HL-60 (cell line): ENCODE data around the gene CTSD.
A peak's percentile ranks its signal among the peaks of the same experiment; 100 is the strongest.
"Not testable (repeated sequence)": the region's sequence is repeated elsewhere in the genome, so short reads cannot be mapped to it uniquely, and the experiment has no call there.

Source experiments
- DNase-seq, 2 experiments: peaks; one replicate each; pipeline ENCODE4 v3.0.0-alpha.2; 2010 to 2020; ENCODE audit warnings: low read depth in 1 of 2, low spot score in 1 of 2
- H3K27ac ChIP-seq: fragments of 250-450 bp; sonication (Bioruptor Pico); replicated peaks from 2 replicates; pipeline ENCODE4 v1.5.1; 2020; ENCODE audit warnings: mild to moderate bottlenecking, moderate library complexity
- H3K27me3 ChIP-seq: fragments of 250-450 bp; sonication (Bioruptor Pico); 2 replicates; pipeline ENCODE4 v1.5.1; 2021; ENCODE audit warnings: mild to moderate bottlenecking, moderate library complexity; ENCODE audit not compliant: insufficient read depth, poor library complexity, severe bottlenecking
- H3K4me3 ChIP-seq: replicated peaks from 2 replicates; pipeline ENCODE4 v1.5.1; 2011; ENCODE audit warnings: mild to moderate bottlenecking, control low read depth, low read length; ENCODE audit not compliant: insufficient read depth
- GABPA ChIP-seq: IDR thresholded peaks from 2 replicates; pipeline ENCODE4 v1.6.1; 2012; ENCODE audit warnings: low read depth
- POLR2AphosphoS5 ChIP-seq: IDR thresholded peaks from 2 replicates; pipeline ENCODE4 v1.6.1; 2012; ENCODE audit warnings: low read depth
- SPI1 ChIP-seq: IDR thresholded peaks from 2 replicates; pipeline ENCODE4 v1.6.1; 2012; ENCODE audit warnings: low read depth, mild to moderate bottlenecking, borderline replicate concordance
- TF ChIP-seq, protein P1 (sequence below): IDR thresholded peaks from 2 replicates; pipeline ENCODE4 v1.6.1; 2012; ENCODE audit warnings: low read depth; ENCODE audit not compliant: insufficient replicate concordance
- TF ChIP-seq, protein P2 (sequence below): IDR thresholded peaks from one replicate; pipeline ENCODE4 v1.5.1; 2011; ENCODE audit warnings: low read length, control low read depth, inconsistent platforms; ENCODE audit not compliant: insufficient read depth

Gene CTSD

DNA sequence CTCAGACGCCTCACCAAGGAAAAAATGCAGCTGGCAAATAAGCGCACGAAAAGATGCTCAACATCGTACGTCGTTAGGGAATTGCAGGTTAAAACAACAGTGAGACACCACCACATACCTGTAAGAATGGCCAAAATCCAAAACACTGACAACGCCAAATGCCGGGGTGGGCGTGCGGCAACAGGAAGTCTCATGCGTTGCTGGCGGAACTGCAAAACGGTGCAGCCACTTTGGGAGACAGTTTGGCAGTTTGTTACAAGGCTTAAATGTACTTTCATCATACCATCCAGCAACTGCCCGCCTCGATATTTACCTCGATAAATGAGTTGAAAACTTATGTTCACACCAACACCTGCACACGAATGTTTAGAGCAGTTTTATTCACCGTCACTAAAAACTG is 7.5 kb upstream of the CTSD start:
- 0 out of 2 replicates have a peak overlapping the region, but pooled peaks have one; percentile 2 for H3K4me3 ChIP-seq
- TF ChIP-seq, protein P1, sequence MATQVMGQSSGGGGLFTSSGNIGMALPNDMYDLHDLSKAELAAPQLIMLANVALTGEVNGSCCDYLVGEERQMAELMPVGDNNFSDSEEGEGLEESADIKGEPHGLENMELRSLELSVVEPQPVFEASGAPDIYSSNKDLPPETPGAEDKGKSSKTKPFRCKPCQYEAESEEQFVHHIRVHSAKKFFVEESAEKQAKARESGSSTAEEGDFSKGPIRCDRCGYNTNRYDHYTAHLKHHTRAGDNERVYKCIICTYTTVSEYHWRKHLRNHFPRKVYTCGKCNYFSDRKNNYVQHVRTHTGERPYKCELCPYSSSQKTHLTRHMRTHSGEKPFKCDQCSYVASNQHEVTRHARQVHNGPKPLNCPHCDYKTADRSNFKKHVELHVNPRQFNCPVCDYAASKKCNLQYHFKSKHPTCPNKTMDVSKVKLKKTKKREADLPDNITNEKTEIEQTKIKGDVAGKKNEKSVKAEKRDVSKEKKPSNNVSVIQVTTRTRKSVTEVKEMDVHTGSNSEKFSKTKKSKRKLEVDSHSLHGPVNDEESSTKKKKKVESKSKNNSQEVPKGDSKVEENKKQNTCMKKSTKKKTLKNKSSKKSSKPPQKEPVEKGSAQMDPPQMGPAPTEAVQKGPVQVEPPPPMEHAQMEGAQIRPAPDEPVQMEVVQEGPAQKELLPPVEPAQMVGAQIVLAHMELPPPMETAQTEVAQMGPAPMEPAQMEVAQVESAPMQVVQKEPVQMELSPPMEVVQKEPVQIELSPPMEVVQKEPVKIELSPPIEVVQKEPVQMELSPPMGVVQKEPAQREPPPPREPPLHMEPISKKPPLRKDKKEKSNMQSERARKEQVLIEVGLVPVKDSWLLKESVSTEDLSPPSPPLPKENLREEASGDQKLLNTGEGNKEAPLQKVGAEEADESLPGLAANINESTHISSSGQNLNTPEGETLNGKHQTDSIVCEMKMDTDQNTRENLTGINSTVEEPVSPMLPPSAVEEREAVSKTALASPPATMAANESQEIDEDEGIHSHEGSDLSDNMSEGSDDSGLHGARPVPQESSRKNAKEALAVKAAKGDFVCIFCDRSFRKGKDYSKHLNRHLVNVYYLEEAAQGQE = no peak
- peak; percentile 33; the same call in 1 of the 2 replicates for TF ChIP-seq SPI1
- TF ChIP-seq GABPA = peak; percentile 52
- TF ChIP-seq POLR2AphosphoS5 = no peak; the same call in 1 of the 2 replicates
- TF ChIP-seq, protein P2, sequence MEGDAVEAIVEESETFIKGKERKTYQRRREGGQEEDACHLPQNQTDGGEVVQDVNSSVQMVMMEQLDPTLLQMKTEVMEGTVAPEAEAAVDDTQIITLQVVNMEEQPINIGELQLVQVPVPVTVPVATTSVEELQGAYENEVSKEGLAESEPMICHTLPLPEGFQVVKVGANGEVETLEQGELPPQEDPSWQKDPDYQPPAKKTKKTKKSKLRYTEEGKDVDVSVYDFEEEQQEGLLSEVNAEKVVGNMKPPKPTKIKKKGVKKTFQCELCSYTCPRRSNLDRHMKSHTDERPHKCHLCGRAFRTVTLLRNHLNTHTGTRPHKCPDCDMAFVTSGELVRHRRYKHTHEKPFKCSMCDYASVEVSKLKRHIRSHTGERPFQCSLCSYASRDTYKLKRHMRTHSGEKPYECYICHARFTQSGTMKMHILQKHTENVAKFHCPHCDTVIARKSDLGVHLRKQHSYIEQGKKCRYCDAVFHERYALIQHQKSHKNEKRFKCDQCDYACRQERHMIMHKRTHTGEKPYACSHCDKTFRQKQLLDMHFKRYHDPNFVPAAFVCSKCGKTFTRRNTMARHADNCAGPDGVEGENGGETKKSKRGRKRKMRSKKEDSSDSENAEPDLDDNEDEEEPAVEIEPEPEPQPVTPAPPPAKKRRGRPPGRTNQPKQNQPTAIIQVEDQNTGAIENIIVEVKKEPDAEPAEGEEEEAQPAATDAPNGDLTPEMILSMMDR = no peak
- H3K27me3 ChIP-seq = no peaks in the 10 kb centered on the region
- peak in 1 of 2 experiments; percentile 77 for DNase-seq
- peak overlapping the region; percentile 95 for H3K27ac ChIP-seq

GRCh38 chr11:1770528-1770927 is 6.8 kb upstream of the CTSD start:
- H3K27me3 ChIP-seq = no peaks in the 10 kb centered on the region
- no peak; the same call in 1 of the 2 replicates for TF ChIP-seq SPI1
- TF ChIP-seq, protein P2 = no peak
- no peak; the same call in 1 of the 2 replicates for TF ChIP-seq POLR2AphosphoS5
- TF ChIP-seq, protein P1 = no peak
- no peak for TF ChIP-seq GABPA
- peak; percentile 96 to 98 for DNase-seq

GRCh38 chr11:1770061-1770460 is 6.3 kb upstream of the CTSD start:
- Histone ChIP-seq H3K27ac (peak overlapping the region; percentile 35; the same call in 1 of the 2 replicates), H3K4me3 (no peak overlapping the region), H3K27me3 (no peaks in the 10 kb centered on the region)
- no peak for DNase-seq
- TF ChIP-seq GABPA (no peak), POLR2AphosphoS5 (no peak), SPI1 (no peak)
- TF ChIP-seq, protein P1 = no peak
- TF ChIP-seq, protein P2 = no peak

More at GRCh38 chr11:1770528-1770927, 6.8 kb upstream of the CTSD start:
- Histone ChIP-seq H3K4me3 (no peak overlapping the region), H3K27ac (peak overlapping the region; percentile 95)

GRCh38 chr11:1769304-1769936 is 5.7 kb upstream of the CTSD start:
- peak overlapping the region; percentile 35; the same call in 1 of the 2 replicates for H3K27ac ChIP-seq
- DNase-seq, H3K27me3 ChIP-seq, H3K4me3 ChIP-seq: not testable (repeated sequence)
